AG09319 (cell line): ENCODE data around the gene MKX.

Experiments
- DNase-seq: peaks from one replicate; pipeline ENCODE4 v3.0.0-alpha.2; 2010; ENCODE audit warnings: low read depth; ENCODE audit errors: extremely low read depth
- TF ChIP-seq, protein P1 (sequence below): IDR thresholded peaks from 2 replicates; pipeline ENCODE4 v1.5.1; 2011; ENCODE audit warnings: low read depth, mild to moderate bottlenecking, inconsistent platforms, low read length, moderate library complexity

The MKX gene

DNA sequence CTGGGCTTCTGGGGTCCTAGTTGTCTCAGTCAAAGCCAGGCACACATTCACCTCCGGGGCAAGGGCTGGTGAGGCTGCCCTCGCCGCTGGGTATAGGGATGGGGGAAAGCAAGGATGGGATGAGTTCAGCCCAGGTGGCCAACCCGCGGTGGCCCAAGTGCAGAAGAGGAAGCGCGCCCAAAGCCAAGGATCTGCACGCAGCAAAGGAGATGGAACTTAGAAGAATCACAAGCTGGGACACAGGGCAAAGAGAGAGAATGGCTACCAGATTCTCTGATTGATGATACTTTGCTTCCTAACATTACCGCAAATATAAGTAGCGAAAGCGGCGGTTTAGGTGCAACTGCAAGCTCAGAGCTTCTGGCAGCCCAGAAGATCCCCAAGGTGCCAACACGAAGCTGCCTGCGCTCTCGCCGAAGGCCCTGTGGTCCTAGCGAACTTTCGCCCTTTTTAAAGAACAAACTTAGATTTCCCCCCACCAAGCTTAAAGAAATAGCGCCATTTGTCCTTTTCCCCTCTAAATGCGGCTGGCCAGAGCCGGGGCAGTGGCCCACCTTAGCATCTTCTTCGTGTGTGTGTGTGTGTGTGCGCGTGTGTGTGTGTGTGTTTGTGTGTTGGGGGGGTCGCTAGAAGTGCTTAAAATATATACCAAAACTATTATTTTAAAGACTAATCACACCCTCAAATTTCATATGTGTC, 927 bp upstream of the MKX start:
- no peak for DNase-seq
- TF ChIP-seq, protein P1, sequence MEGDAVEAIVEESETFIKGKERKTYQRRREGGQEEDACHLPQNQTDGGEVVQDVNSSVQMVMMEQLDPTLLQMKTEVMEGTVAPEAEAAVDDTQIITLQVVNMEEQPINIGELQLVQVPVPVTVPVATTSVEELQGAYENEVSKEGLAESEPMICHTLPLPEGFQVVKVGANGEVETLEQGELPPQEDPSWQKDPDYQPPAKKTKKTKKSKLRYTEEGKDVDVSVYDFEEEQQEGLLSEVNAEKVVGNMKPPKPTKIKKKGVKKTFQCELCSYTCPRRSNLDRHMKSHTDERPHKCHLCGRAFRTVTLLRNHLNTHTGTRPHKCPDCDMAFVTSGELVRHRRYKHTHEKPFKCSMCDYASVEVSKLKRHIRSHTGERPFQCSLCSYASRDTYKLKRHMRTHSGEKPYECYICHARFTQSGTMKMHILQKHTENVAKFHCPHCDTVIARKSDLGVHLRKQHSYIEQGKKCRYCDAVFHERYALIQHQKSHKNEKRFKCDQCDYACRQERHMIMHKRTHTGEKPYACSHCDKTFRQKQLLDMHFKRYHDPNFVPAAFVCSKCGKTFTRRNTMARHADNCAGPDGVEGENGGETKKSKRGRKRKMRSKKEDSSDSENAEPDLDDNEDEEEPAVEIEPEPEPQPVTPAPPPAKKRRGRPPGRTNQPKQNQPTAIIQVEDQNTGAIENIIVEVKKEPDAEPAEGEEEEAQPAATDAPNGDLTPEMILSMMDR = no peak

DNA sequence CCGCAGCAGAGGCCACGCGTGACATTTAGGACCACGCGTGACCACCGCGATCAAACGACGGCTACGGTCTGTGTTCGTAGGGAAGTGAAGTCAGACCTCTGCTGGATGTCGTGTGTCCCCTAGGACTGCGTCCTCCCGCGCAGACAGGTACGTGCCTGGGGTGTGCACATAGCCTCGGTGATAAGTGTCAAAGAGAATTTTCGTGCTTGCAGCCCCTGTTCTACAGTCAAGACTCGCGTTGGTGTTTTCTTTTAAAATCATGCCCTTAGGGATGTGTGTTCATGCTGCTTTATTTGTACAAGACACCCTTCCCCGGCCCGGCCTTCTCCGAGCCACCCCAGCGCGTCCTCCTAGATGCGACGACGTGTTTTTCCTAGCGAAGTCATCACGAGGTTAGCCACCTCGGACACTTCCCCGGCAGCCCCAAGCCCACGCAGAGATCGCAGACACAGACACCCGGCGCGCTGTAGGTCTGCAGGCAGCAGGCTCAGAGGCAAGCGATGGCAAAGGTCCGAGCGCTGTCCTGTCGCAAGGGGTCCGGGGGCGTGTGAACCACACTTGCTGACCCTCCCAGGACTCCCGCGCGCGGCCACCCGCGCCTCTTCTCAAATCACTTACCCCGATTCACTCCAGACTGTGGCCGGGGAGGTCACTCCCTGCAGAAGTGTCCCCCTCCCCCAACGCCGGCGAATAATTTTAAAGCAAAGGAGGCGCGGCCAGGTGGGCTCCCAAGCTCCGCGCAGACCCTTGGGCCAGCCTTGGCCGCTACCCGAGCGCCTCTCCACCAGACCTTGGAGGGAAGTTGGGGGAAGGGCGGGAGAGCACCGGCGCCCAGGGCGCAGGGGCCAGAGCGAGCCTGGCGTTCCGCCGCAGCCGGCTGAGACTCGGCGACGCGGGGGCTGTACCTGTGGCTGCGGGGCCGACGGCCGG, 552 bp downstream of the MKX start:
- DNase-seq = no peak

DNA sequence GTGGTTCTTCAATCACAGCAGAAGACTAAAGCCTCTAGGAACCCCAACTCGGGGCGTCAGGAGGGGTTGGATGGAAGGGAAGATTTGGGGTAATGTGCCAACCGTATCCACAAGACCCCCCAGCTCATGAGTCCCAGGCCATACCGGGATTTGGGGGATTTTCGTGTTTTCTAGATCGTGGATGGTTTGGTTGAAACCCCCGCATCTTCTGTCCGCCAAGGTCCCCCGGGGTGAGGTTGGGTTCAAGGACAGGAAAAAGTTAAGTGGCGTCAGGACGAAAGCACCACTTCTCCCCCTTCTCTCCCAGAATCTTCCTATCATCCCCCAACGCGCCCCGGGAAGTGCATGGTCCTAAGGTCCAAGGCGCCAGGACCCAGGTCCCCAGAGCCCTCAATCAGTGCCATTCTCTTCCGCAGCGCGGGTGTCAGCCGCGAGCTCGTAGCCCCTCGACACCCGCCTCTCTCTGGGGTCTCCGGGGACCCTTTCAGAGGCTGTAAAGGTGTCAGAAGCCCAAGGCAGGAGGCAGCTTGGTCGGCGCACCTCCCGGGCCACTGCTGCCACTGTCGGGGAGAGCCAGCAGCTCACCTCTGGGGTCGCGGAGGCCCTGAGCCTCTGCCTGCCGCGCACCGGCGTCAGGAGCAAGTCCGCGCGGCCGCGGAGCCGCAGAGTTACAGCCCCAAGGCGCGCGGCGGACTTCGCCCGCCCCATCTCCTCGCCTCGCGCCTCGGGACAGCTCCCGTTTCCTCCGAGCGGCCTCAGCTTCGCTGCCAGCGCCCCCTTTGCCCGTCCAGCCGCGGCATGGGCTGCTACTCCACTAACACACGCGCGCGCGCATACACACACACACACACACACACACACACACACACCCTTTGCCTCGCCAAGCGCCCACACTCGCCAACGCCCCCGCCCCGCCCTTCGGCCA, 1.5 kb downstream of the MKX start:
- peak; percentile 28 for DNase-seq
- TF ChIP-seq, protein P1 = no peak; the same call in 1 of the 2 replicates

More for the DNA sequence above, 552 bp downstream of the MKX start:
- TF ChIP-seq, protein P1 = no peak

DNA sequence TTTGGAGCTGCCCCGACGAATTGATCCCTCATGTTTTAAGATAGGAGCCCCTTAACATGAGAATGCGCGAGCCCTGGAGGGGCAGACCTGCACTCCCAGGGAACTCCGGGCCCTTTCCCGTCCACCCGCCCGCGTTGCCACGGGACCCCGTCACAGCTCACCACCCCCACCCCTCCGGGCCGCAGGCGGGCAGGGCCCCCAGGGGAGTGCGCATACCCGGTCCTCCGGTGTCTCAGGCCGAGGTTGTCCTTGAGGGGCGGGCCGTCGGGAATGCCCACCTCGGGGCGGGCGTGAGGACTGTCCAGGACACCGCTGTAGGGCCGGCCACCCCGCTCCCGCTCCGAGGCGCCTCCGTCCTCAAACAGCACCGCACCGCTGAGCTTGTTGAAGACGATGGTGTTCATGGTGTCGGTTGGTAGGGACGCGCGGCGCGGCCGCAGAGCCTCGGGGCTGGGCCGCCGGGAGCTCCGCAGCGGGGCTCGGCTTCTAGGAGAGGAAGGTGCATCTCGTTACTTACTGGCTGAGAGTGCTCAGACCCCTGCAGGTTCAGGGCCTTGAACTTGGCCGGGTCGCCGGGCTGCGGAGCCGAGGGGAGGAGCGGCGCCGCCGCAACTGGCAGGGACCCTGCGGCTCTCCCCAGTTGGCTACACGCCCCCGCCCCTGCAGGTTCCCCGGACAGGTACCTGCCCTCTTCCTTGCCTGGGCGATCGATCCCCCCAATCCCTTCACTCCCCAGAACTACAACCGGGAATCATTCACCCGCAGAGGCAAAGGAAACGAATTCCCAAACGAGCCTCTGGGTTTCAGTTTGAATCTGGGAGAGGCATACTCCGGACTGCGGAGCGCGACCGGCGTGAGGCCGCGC, 2.4 kb downstream of the MKX start:
- no peak for DNase-seq

DNA sequence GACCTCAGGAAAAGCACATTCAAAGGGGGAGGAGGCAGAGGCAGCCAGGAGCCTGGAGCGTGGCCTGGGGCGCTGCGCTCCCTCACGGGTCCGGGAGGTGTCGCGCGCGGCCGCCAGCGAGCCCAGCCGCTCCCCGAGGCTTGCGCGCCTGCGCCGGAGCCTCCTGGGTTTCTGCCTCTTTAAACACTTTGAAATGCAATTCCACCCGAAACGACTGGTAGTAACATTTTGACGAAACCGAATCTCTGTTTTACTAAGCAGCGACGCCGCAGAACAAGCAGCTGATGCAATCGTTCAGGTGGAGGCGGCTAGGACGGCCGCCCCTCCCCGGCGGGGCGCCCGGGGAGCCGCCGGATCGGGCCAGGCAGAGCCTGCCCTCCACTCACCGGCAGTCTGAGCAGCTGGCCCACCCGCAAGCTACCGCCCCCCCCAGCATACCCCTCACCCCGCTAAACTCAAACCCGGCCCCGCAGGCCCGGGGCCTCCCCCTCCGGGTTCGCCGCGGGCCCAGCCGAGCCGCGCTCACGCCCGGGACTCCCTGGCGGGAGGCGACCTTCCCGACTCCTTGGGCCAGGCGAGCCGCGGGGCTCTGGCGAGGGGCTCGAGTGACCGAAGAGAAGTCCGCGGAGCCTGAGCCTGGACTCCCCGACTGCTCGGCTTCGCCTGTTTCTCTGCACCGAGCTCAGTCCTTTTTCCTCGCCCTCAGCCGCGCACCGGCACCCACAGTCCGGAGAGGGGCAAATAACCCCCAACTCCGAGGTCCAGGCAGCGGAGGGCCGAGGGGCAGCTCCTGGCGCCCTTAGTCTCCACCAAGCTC, 3.2 kb downstream of the MKX start:
- DNase-seq = peak; percentile 88

More for the DNA sequence above, 2.4 kb downstream of the MKX start:
- TF ChIP-seq, protein P1 = no peak

More for the DNA sequence above, 3.2 kb downstream of the MKX start:
- TF ChIP-seq, protein P1 = peak; percentile 50
